GM12892 (cell line): ENCODE measurements around the gene THRB.
"Not testable (repeated sequence)": the region's sequence is repeated elsewhere in the genome, so short reads cannot be mapped to it uniquely, and the experiment has no call there.

Experiments used
- DNase-seq: peaks from one replicate; pipeline ENCODE4 v3.0.0; 2011; ENCODE audit not compliant: insufficient read length
- FAIRE-seq: peaks from 2 replicates; lab custom pipeline; 2011; peaks lifted over from hg19 to GRCh38; lab: Jason Lieb, UNC
- POLR2A ChIP-seq: IDR thresholded peaks from 2 replicates; pipeline ENCODE4 v1.6.1; 2011; ENCODE audit warnings: low read depth, low read length, control low read depth
- POLR2AphosphoS5 ChIP-seq: IDR thresholded peaks from 2 replicates; pipeline ENCODE4 v1.6.1; 2011; ENCODE audit warnings: low read depth, low read length, control low read depth
- TAF1 ChIP-seq: IDR thresholded peaks from 2 replicates; pipeline ENCODE4 v1.6.1; 2011; ENCODE audit warnings: low read depth, mild to moderate bottlenecking, control low read depth, low read length, borderline replicate concordance

THRB gene

GRCh38 chr3:24433838-24434591 lies 60.6 kb downstream of the THRB start:
- no peak for FAIRE-seq
- no peak for DNase-seq
- TF ChIP-seq TAF1 (no peak), POLR2A (no peak), POLR2AphosphoS5 (no peak)

GRCh38 chr3:24432989-24433388 lies 61.7 kb downstream of the THRB start:
- TF ChIP-seq POLR2AphosphoS5, result no peak
- no peak for TF ChIP-seq POLR2A
- TF ChIP-seq TAF1, result no peak
- DNase-seq, result no peak
- FAIRE-seq, result no peak

GRCh38 chr3:24428481-24428880 lies 66.2 kb downstream of the THRB start:
- FAIRE-seq, result no peak
- DNase-seq, result no peak
- TF ChIP-seq POLR2AphosphoS5, result no peak
- no peak for TF ChIP-seq POLR2A

- FAIRE-seq, result no peak
- TF ChIP-seq POLR2A, result no peak
- TF ChIP-seq TAF1, result no peak
- no peak for TF ChIP-seq POLR2AphosphoS5
- no peak for DNase-seq
Observed at GRCh38 chr3:24426896-24427295, 67.8 kb downstream of the THRB start.

GRCh38 chr3:24420829-24421228 lies 73.8 kb downstream of the THRB start:
- not testable (repeated sequence) for DNase-seq, FAIRE-seq

GRCh38 chr3:24420224-24420623 lies 74.4 kb downstream of the THRB start:
- FAIRE-seq (no peak), DNase-seq (no peak)
- TF ChIP-seq TAF1 (no peak), POLR2A (no peak)

- FAIRE-seq, result no peak
- DNase-seq, result no peak
- TF ChIP-seq POLR2A (no peak), TAF1 (no peak), POLR2AphosphoS5 (no peak)
Observed at GRCh38 chr3:24419067-24419791, 75.4 kb downstream of the THRB start.

GRCh38 chr3:24417730-24418129 lies 76.9 kb downstream of the THRB start:
- no peak for FAIRE-seq
- TF ChIP-seq POLR2AphosphoS5 (no peak), POLR2A (no peak), TAF1 (no peak)
- no peak for DNase-seq

- no peak for FAIRE-seq
- TF ChIP-seq POLR2AphosphoS5 (no peak), POLR2A (no peak), TAF1 (no peak)
- no peak for DNase-seq
Observed at GRCh38 chr3:24416224-24416623, 78.4 kb downstream of the THRB start.

- no peak for TF ChIP-seq TAF1
- no peak for TF ChIP-seq POLR2A
- TF ChIP-seq POLR2AphosphoS5, result no peak
- no peak for FAIRE-seq
- no peak for DNase-seq
Observed at GRCh38 chr3:24415824-24416223, 78.8 kb downstream of the THRB start.

GRCh38 chr3:24413662-24414061 lies 81.0 kb downstream of the THRB start:
- FAIRE-seq, DNase-seq: not testable (repeated sequence)

- DNase-seq (no peak), FAIRE-seq (no peak)
- TF ChIP-seq POLR2A, result no peak
Observed at GRCh38 chr3:24410860-24411259, 83.8 kb downstream of the THRB start.

- TF ChIP-seq POLR2AphosphoS5 (no peak), TAF1 (no peak), POLR2A (no peak)
- FAIRE-seq, result no peak
- DNase-seq, result no peak
Observed at GRCh38 chr3:24407980-24408680, 86.5 kb downstream of the THRB start.
